ENCODE results near the gene IER2.

- TF ChIP-seq CTCF (IDR thresholded peaks at IDR 0.05), result no peak
- no peak for TF ChIP-seq POLR2A (IDR thresholded peaks at IDR 0.05)
Observed at GRCh38 chr19:13152356-13152973, 2.3 kb downstream of the IER2 start.

All from testis (tissue), 2 donors.